H1 (cell line): ENCODE results near the gene REELD1. TPM values are rescaled to one million over a fixed set of nuclear protein-coding genes. Genes with fewer than 3 reads are reported as not detected.

ENCODE experiments used
- CTCF ChIA-PET: fragments of 300-600 bp; sonication (Branson Sonifier 250); formaldehyde crosslinking; loops from one replicate; lab custom pipeline; 2021; ENCODE audit not compliant: partially characterized antibody; lab: Charles Lee
- POLR2A ChIA-PET: fragments of 300-600 bp; sonication (Branson Sonifier 250); formaldehyde crosslinking; loops from one replicate; lab custom pipeline; 2021; ENCODE audit warnings: inconsistent platforms; ENCODE audit not compliant: partially characterized antibody; lab: Charles Lee
- DNase-seq, 2 experiments: peaks; one replicate each; pipeline versions ENCODE4 v3.0.0 to v3.0.0-alpha.2; 2010 to 2022; ENCODE audit warnings: low spot score in 2 of 2, low read depth in 1 of 2, mixed read lengths in 1 of 2
- FAIRE-seq: peaks from 2 replicates; lab custom pipeline; 2011; peaks lifted over from hg19 to GRCh38; lab: Jason Lieb, UNC
- H2AFZ ChIP-seq: 2 replicates; pipeline ENCODE4 v1.8.1; 2012; ENCODE audit warnings: low read length, inconsistent platforms
- H2AK5ac ChIP-seq: 2 replicates; pipeline ENCODE4 v1.6.1; 2013; ENCODE audit warnings: low read depth, low read length
- H2BK120ac ChIP-seq: replicated peaks from 2 replicates; pipeline ENCODE3; 2013; ENCODE audit warnings: low read depth, low read length, inconsistent platforms
- H2BK12ac ChIP-seq: 2 replicates; pipeline ENCODE4 v1.6.1; 2013; ENCODE audit warnings: low read depth, low read length
- H2BK15ac ChIP-seq: 2 replicates; pipeline ENCODE4 v1.6.1; 2013; ENCODE audit warnings: low read length
- H2BK20ac ChIP-seq: 2 replicates; pipeline ENCODE4 v1.6.1; 2013; ENCODE audit warnings: low read length
- H2BK5ac ChIP-seq: 2 replicates; pipeline ENCODE4 v1.6.1; 2013; ENCODE audit warnings: low read depth, low read length
- H3K14ac ChIP-seq: 2 replicates; pipeline ENCODE4 v1.6.1; 2013; ENCODE audit warnings: inconsistent platforms; ENCODE audit not compliant: insufficient read length
- H3K18ac ChIP-seq: 2 replicates; pipeline ENCODE4 v1.6.1; 2013; ENCODE audit warnings: low read length; ENCODE audit errors: extremely low read depth
- H3K23ac ChIP-seq: 2 replicates; pipeline ENCODE4 v1.6.1; 2013; ENCODE audit warnings: inconsistent platforms; ENCODE audit not compliant: insufficient read length
- H3K23me2 ChIP-seq: 2 replicates; pipeline ENCODE4 v1.6.1; 2013; ENCODE audit warnings: low read depth, low read length
- H3K27ac ChIP-seq: 2 replicates; pipeline ENCODE4 v1.6.1; 2011; ENCODE audit warnings: low read depth, low read length, inconsistent platforms
- H3K27me3 ChIP-seq, 4 experiments: replicated peaks in 1 of 4; 1 replicate in 1 of 4; 2 replicates in 3 of 4; pipeline versions ENCODE4 v1.6.1 to v1.8.1; 2011 to 2013; ENCODE audit warnings: low read length in 3 of 4, mild to moderate bottlenecking in 3 of 4, inconsistent platforms in 2 of 4, mixed read lengths in 2 of 4, moderate library complexity in 1 of 4; ENCODE audit not compliant: control insufficient read depth in 3 of 4, insufficient read depth in 3 of 4; ENCODE audit errors: extremely low read depth in 1 of 4
- H3K36me3 ChIP-seq, 4 experiments: 2 replicates each; pipeline versions ENCODE4 v1.6.1 to v1.8.1; 2011 to 2013; ENCODE audit warnings: mild to moderate bottlenecking in 4 of 4, low read length in 3 of 4, moderate library complexity in 2 of 4, control low read depth in 1 of 4, inconsistent platforms in 1 of 4; ENCODE audit not compliant: insufficient read depth in 4 of 4, control insufficient read depth in 2 of 4
- H3K4ac ChIP-seq: replicated peaks from 2 replicates; pipeline ENCODE3; 2013; ENCODE audit warnings: low read length, low read depth, mixed read lengths, inconsistent platforms; ENCODE audit not compliant: insufficient read length
- H3K4me1 ChIP-seq, 4 experiments: replicated peaks in 1 of 4; 1 replicate in 1 of 4; 2 replicates in 3 of 4; pipeline versions ENCODE4 v1.6.1 to v1.8.1; 2011 to 2013; ENCODE audit warnings: low read length in 3 of 4, inconsistent platforms in 2 of 4, mixed read lengths in 1 of 4; ENCODE audit not compliant: insufficient read depth in 4 of 4, control insufficient read depth in 3 of 4
- H3K4me2 ChIP-seq, 2 experiments: 2 replicates each; pipeline versions ENCODE4 v1.6.1 to v1.8.1; 2011 to 2013; ENCODE audit warnings: low read depth in 2 of 2, low read length in 2 of 2, control low read depth in 1 of 2, inconsistent platforms in 1 of 2, mild to moderate bottlenecking in 1 of 2; ENCODE audit not compliant: insufficient read depth in 1 of 2
- H3K4me3 ChIP-seq, 4 experiments: fragments of 200-600, 300-600 bp in 1 of 4; sonication (generic), shearing (Covaris generic), sonication (Bioruptor Twin) in 1 of 4; 2 replicates each; pipeline versions ENCODE4 v1.5.1 to v1.8.1; 2011 to 2016; ENCODE audit warnings: low read length in 4 of 4, low read depth in 3 of 4, control low read depth in 2 of 4, inconsistent platforms in 2 of 4, mild to moderate bottlenecking in 2 of 4, mixed read lengths in 1 of 4, moderate library complexity in 1 of 4; ENCODE audit not compliant: insufficient read depth in 2 of 4; ENCODE audit errors: extremely low read depth in 1 of 4
- H3K56ac ChIP-seq: replicated peaks from 2 replicates; pipeline ENCODE3; 2013; ENCODE audit warnings: low read depth, mild to moderate bottlenecking, mixed read lengths, low read length, inconsistent platforms; ENCODE audit not compliant: insufficient read length
- H3K79me1 ChIP-seq: 2 replicates; pipeline ENCODE4 v1.6.1; 2013; ENCODE audit warnings: low read depth, low read length, control low read depth
- H3K79me2 ChIP-seq, 2 experiments: 2 replicates each; pipeline versions ENCODE4 v1.6.1 to v1.8.1; 2012 to 2013; ENCODE audit warnings: low read length in 2 of 2, mild to moderate bottlenecking in 2 of 2, inconsistent platforms in 1 of 2; ENCODE audit not compliant: insufficient read depth in 2 of 2, control insufficient read depth in 1 of 2
- H3K9ac ChIP-seq, 4 experiments: replicated peaks in 1 of 4; 1 replicate in 1 of 4; 2 replicates in 3 of 4; pipeline versions ENCODE4 v1.6.1 to v1.8.1; 2011 to 2013; ENCODE audit warnings: low read depth in 3 of 4, low read length in 3 of 4, control low read depth in 2 of 4, mild to moderate bottlenecking in 2 of 4, moderate library complexity in 2 of 4, inconsistent platforms in 1 of 4; ENCODE audit errors: extremely low read depth in 1 of 4
- H3K9me3 ChIP-seq, 2 experiments: 2 replicates each; pipeline versions ENCODE4 v1.6.1 to v1.8.1; 2012 to 2013; ENCODE audit warnings: mild to moderate bottlenecking in 2 of 2, moderate library complexity in 2 of 2, control low read depth in 1 of 2, inconsistent platforms in 1 of 2, low read depth in 1 of 2, low read length in 1 of 2, mixed read lengths in 1 of 2; ENCODE audit not compliant: insufficient read depth in 2 of 2
- H4K20me1 ChIP-seq, 2 experiments: replicated peaks in 1 of 2; 2 replicates each; pipeline versions ENCODE3 to v1.8.1; 2011 to 2013; ENCODE audit warnings: inconsistent platforms in 2 of 2, low read length in 2 of 2, mild to moderate bottlenecking in 1 of 2; ENCODE audit not compliant: insufficient read depth in 2 of 2, control insufficient read depth in 1 of 2
- H4K5ac ChIP-seq: 2 replicates; pipeline ENCODE4 v1.6.1; 2013; ENCODE audit warnings: low read length, low read depth, mixed read lengths, inconsistent platforms; ENCODE audit not compliant: insufficient read length
- H4K8ac ChIP-seq: 2 replicates; pipeline ENCODE4 v1.8.0; 2013; ENCODE audit warnings: mild to moderate bottlenecking, moderate library complexity, low read length, inconsistent platforms; ENCODE audit not compliant: insufficient read depth; ENCODE audit errors: extremely low read depth
- H4K91ac ChIP-seq: replicated peaks from 2 replicates; pipeline ENCODE3; 2013; ENCODE audit warnings: low read length, mixed read lengths, inconsistent platforms; ENCODE audit not compliant: insufficient read length
- RAD21 ChIP-seq, 2 experiments: IDR thresholded peaks in 1 of 2; conservative IDR thresholded peaks in 1 of 2; 2 replicates each; pipeline ENCODE4 v1.6.1; 2011; ENCODE audit warnings: low read depth in 2 of 2, low read length in 2 of 2, improper control_type of control experiment in 1 of 2, inconsistent platforms in 1 of 2, mild to moderate bottlenecking in 1 of 2, moderate library complexity in 1 of 2
- polyA plus RNA-seq, 7 experiments: library from polyadenylated mRNA; depleted of rRNA in 3 of 7; stranded (reverse) in 5 of 7; unstranded in 2 of 7; fragments of >200 nt in 5 of 7; fragments of 200-250 nt in 2 of 7; gene quantifications; 1 replicate in 5 of 7; 2 replicates in 1 of 7; 4 replicates in 1 of 7; pipeline versions ENCODE4 v1.2.1 to v1.2.3, GENCODE V29; 2011 to 2013; ENCODE audit warnings: missing spikeins in 2 of 7, mixed read lengths in 2 of 7
- total RNA-seq: library from RNA; stranded (reverse); fragmentation: NEBNext Ultra II Directional; extraction: Animal tissue kit (Norgen Biotek cat#: 25700); gene quantifications from 2 replicates; pipeline ENCODE4 v1.2.1, GENCODE V29; 2021

The REELD1 gene
- total and polyA plus RNA-seq, 2 of the 8 experiments (the other 6 are each of a cell fraction or from before 2014, with no cell fraction given) = 0.03 TPM; not detected in 1

DNA sequence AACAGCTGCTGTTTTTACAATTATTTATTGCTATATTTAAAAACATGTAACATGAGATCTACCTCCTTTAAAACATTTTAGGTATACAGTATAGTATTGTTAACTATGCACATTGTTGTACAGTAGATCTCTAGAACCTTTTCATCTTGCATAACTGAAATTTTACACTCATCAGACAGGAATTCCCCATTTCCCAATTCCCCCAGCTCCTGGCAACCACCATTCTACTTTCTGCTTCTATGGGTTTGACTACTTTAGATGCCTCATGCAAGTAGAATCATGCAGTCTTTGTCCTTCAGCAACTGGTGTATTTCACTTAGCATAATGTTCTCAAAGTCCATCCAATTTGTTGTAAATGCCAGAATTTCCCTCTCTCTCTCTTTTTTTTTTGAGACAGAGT is 48.5 kb upstream of the REELD1 start:
- Histone ChIP-seq H2BK120ac (no peak overlapping the region), H4K8ac (no peak overlapping the region), H3K4me2 (no peak overlapping the region), H3K4ac (no peak overlapping the region), H2AK5ac (no peak overlapping the region), H3K56ac (no peak overlapping the region), H3K23ac (no peak overlapping the region), H3K79me1 (no peaks in the 10 kb centered on the region), H2AFZ (no peak overlapping the region), H2BK5ac (no peak overlapping the region), H3K27ac (no peak overlapping the region), H2BK15ac (no peak overlapping the region), H4K5ac (no peak overlapping the region), H3K4me3 (no peak overlapping the region), H3K79me2 (no peaks in the 10 kb centered on the region), H3K14ac (no peak overlapping the region), H3K27me3 (no peaks in the 10 kb centered on the region), H3K23me2 (no peaks in the 10 kb centered on the region), H4K20me1 (no peaks in the 10 kb centered on the region), H3K9me3 (no peaks in the 10 kb centered on the region), H4K91ac (no peak overlapping the region), H3K4me1 (no peaks in the 10 kb centered on the region), H3K36me3 (no peaks in the 10 kb centered on the region), H2BK20ac (no peak overlapping the region), H3K9ac (no peak overlapping the region), H3K18ac (no peak overlapping the region), H2BK12ac (no peak overlapping the region)
- ChIA-PET POLR2A (no interaction called here), CTCF (interaction anchor here (0.7 to 1.0 kb wide), 2 partner anchors 8 to 88 kb away, joined by 3 read pairs; no protein-coding TSS in a partner anchor)
- DNase-seq (no peak), FAIRE-seq (no peak)
- TF ChIP-seq RAD21 (IDR thresholded peaks at IDR 0.05 in 1 of 2, conservative IDR thresholded peaks at IDR 0.05 in 1 of 2; ENCODE audit: low read depth in 2 of 2, low read length in 2 of 2) = no peak
